HepG2 (cell line): ENCODE data around the gene PLCB1. TPM values are rescaled to one million over a fixed set of nuclear protein-coding genes. Genes with fewer than 3 reads are reported as not detected.

Source experiments
- ATAC-seq: fragments of 200-7000 bp; cut with Tn5 transposase; 3 replicates; pipeline ENCODE4 v1.9.1; 2020; ENCODE audit warnings: mild to moderate bottlenecking, moderate library complexity
- BruUV-seq: library from RNA; stranded (reverse); fragments of 400-500 nt; replicated peaks from 2 replicates; lab custom pipeline; 2021; lab: Mats Ljungman, UMichigan
- CTCF ChIA-PET: fragments of 300-600 bp; formaldehyde crosslinking; extraction: SDS; loops from one replicate; lab custom pipeline; 2021; ENCODE audit warnings: low total read pairs, inconsistent platforms, low intra/inter-chr PET ratio; lab: Yijun Ruan, JAX
- POLR2A ChIA-PET: fragments of 350-600 bp; sonication (Branson Sonifier 250); formaldehyde crosslinking; loops from one replicate; lab custom pipeline; 2020; ENCODE audit warnings: antibody characterized with exemption, inconsistent platforms; lab: Yijun Ruan, JAX
- DNase-seq: peaks from one replicate; pipeline ENCODE4 v3.0.0-alpha.2; 2015; ENCODE audit warnings: low spot score
- FAIRE-seq: peaks from 3 replicates; lab custom pipeline; 2011; peaks lifted over from hg19 to GRCh38; lab: Jason Lieb, UNC
- H2AFZ ChIP-seq: one replicate; pipeline ENCODE4 v1.6.1; 2011; ENCODE audit warnings: low read length, inconsistent platforms
- H3K27ac ChIP-seq: fragments of 300-600 bp; 3 replicates; pipeline ENCODE4 v1.8.0; 2011; ENCODE audit warnings: mixed run types, mild to moderate bottlenecking, mixed read lengths, low read length, inconsistent platforms; ENCODE audit not compliant: insufficient read depth; ENCODE audit errors: extremely low read length
- H3K27me3 ChIP-seq, 2 experiments: fragments of 200-600 bp in 1 of 2; 2 replicates in 1 of 2; 3 replicates in 1 of 2; pipeline versions ENCODE4 v1.6.0 to v1.8.0; 2011; ENCODE audit warnings: low read length in 2 of 2, mild to moderate bottlenecking in 2 of 2, moderate library complexity in 2 of 2, inconsistent platforms in 1 of 2; ENCODE audit not compliant: insufficient read depth in 2 of 2, control insufficient read depth in 1 of 2
- H3K36me3 ChIP-seq, 2 experiments: fragments of 200-600 bp in 1 of 2; replicated peaks in 1 of 2; 2 replicates in 1 of 2; 3 replicates in 1 of 2; pipeline versions ENCODE4 v1.5.1 to v1.8.0; 2011; ENCODE audit warnings: low read length in 2 of 2, inconsistent platforms in 1 of 2; ENCODE audit not compliant: insufficient read depth in 2 of 2, control insufficient read depth in 1 of 2
- H3K4me1 ChIP-seq: 2 replicates; pipeline ENCODE4 v1.5.1; 2012; ENCODE audit warnings: low read length, inconsistent platforms; ENCODE audit not compliant: insufficient read depth
- H3K4me2 ChIP-seq: 2 replicates; pipeline ENCODE4 v1.6.0; 2011; ENCODE audit warnings: low read depth, low read length, inconsistent platforms
- H3K4me3 ChIP-seq, 3 experiments: fragments of 200-600 bp in 1 of 3; sonication (generic), shearing (Covaris generic) in 1 of 3; replicated peaks in 1 of 3; 2 replicates each; pipeline ENCODE4 v1.5.1; 2011 to 2016; ENCODE audit warnings: low read length in 3 of 3, inconsistent platforms in 2 of 3, low read depth in 2 of 3, mild to moderate bottlenecking in 2 of 3, control low read depth in 1 of 3, mixed read lengths in 1 of 3; ENCODE audit not compliant: insufficient read depth in 1 of 3
- H3K79me2 ChIP-seq: one replicate; pipeline ENCODE4 v1.6.1; 2011; ENCODE audit warnings: low read length, inconsistent platforms; ENCODE audit not compliant: insufficient read depth
- H3K9ac ChIP-seq: 2 replicates; pipeline ENCODE4 v1.6.0; 2011; ENCODE audit warnings: mild to moderate bottlenecking, low read depth, low read length, inconsistent platforms; ENCODE audit not compliant: insufficient read depth
- H3K9me3 ChIP-seq: 2 replicates; pipeline ENCODE4 v1.5.1; 2012; ENCODE audit warnings: mild to moderate bottlenecking, low read length
- H4K20me1 ChIP-seq: 2 replicates; pipeline ENCODE4 v1.6.0; 2011; ENCODE audit warnings: inconsistent platforms, mild to moderate bottlenecking, low read length, moderate library complexity; ENCODE audit not compliant: insufficient read depth
- ARID3A ChIP-seq: IDR thresholded peaks from 2 replicates; pipeline ENCODE4 v1.6.1; 2012; ENCODE audit warnings: low read depth, low read length, improper control_type of control experiment
- MEIS2 ChIP-seq: sonication (generic); formaldehyde crosslinking; IDR thresholded peaks from 2 replicates; pipeline ENCODE4 v1.9.0; 2021; ENCODE audit warnings: mild to moderate bottlenecking, missing genetic modification reagents
- PAX8 ChIP-seq: sonication (generic); formaldehyde crosslinking; IDR thresholded peaks from 2 replicates; pipeline ENCODE4 v1.8.0; 2022; ENCODE audit warnings: mild to moderate bottlenecking, missing genetic modification reagents, borderline replicate concordance
- SALL1 ChIP-seq: sonication (generic); formaldehyde crosslinking; IDR thresholded peaks from 2 replicates; pipeline ENCODE4 v1.8.0; 2022; ENCODE audit warnings: mild to moderate bottlenecking, missing genetic modification reagents
- TBL1XR1 ChIP-seq: fragments of 150-350 bp; IDR thresholded peaks from 2 replicates; pipeline ENCODE4 v1.6.1; 2014; ENCODE audit warnings: borderline replicate concordance, low read length; ENCODE audit not compliant: partially characterized antibody
- ZFX ChIP-seq: sonication (generic); formaldehyde crosslinking; IDR thresholded peaks from 2 replicates; pipeline ENCODE4 v1.4.0; 2020; ENCODE audit warnings: mild to moderate bottlenecking, low read depth, missing genetic modification reagents, moderate library complexity
- ZNF562 ChIP-seq: sonication (generic); formaldehyde crosslinking; IDR thresholded peaks from 2 replicates; pipeline ENCODE4 v1.8.0; 2022; ENCODE audit warnings: missing genetic modification reagents, borderline replicate concordance
- WGBS: methylation state at CpG from one replicate; pipeline ENCODE4 v1.1.6; 2017; ENCODE audit warnings: low lambda C conversion rate; 5-methylcytosine and 5-hydroxymethylcytosine counted together
- in situ Hi-C: cut with HindIII; loops from 2 replicates; pipeline ENCODE4 v1.10.0; 2017; ENCODE audit warnings: low pct_unique_long_range_greater_than_20kb; ENCODE audit not compliant: extremely low pct_ligation_motif_present
- intact Hi-C: fragments of 100-400 bp; cut with micrococcal nuclease; formaldehyde crosslinking; loops from one replicate; pipeline ENCODE4 v1.10.0; 2022; ENCODE audit not compliant: unreplicated experiment
- polyA plus RNA-seq, 8 experiments: library from polyadenylated mRNA; depleted of rRNA in 3 of 8; stranded (reverse) in 7 of 8; unstranded in 1 of 8; fragments of >200 nt; fragmentation: Illumina TruSeq in 4 of 8; extraction: Trizol in 4 of 8; gene quantifications; 2 replicates each; pipeline versions ENCODE4 v1.2.1 to v1.2.3, GENCODE V29; 2011 to 2016; ENCODE audit warnings: low read depth in 4 of 8, missing spikeins in 1 of 8, mixed read lengths in 1 of 8; ENCODE audit not compliant: insufficient read depth in 1 of 8
- total RNA-seq, 5 experiments: library from RNA; depleted of rRNA; stranded (reverse); fragments of >200 nt; fragmentation: Illumina TruSeq; extraction: Trizol; gene quantifications; 2 replicates each; pipeline ENCODE4 v1.2.3, GENCODE V29; 2016; ENCODE audit warnings: low read depth in 1 of 5

The PLCB1 gene
- total and polyA plus RNA-seq, 2 of the 13 experiments (the other 11 are each of a cell fraction or from before 2014, with no cell fraction given): 42.4 to 55.9 TPM

GRCh38 chr20:8139899-8140298 is 7.8 kb downstream of the PLCB1 start:
- H3K27ac ChIP-seq: no peak overlapping the region
- H3K36me3 ChIP-seq: peaks cover 5 to 28% of the 10 kb centered on the region in 2 experiments
- ChIA-PET CTCF (no interaction called here), POLR2A (interaction anchor here (1.0 kb wide), 1 partner anchor 16 kb away, joined by 4 read pairs; no protein-coding TSS in a partner anchor)
- in situ Hi-C loops (loop anchor here (10.0 kb wide), 2 partner anchors 105 to 395 kb away; no protein-coding TSS in a partner anchor), intact Hi-C loops (no loop called here)
- DNase-seq: no peak
- FAIRE-seq: no peak
- H3K4me1 ChIP-seq: peaks cover 55% of the 10 kb centered on the region
- H2AFZ ChIP-seq: no peak overlapping the region
- no TSS peak for BruUV-seq
- no peaks in the 10 kb centered on the region for H3K27me3 ChIP-seq
- no peak for ATAC-seq
- H3K4me2 ChIP-seq: no peak overlapping the region
- H3K9ac ChIP-seq: no peak overlapping the region
- H4K20me1 ChIP-seq: no peaks in the 10 kb centered on the region
- no peak overlapping the region for H3K4me3 ChIP-seq
- WGBS: 99% methylated on average over 2 of the region's 2 CpGs
- H3K79me2 ChIP-seq: peaks cover 87% of the 10 kb centered on the region
- no peaks in the 10 kb centered on the region for H3K9me3 ChIP-seq
- no peak for TF ChIP-seq ZNF562 (CRISPR knock-in tag)
- TF ChIP-seq ARID3A: no peak
- no peak for TF ChIP-seq MEIS2 (CRISPR knock-in tag)
- no peak for TF ChIP-seq PAX8
- TF ChIP-seq TBL1XR1: no peak
- TF ChIP-seq ZFX: no peak
- TF ChIP-seq SALL1 (CRISPR knock-in tag): no peak
- TF ChIP-seq, all 625 proteins: peak for 0
